Activated CD4-positive, CD25-positive, alpha-beta regulatory T cell treated with anti-CD3 and anti-CD28 coated beads, Interleukin-2, amount 50 U/mL, for 72 hours (primary cell): ENCODE data around the gene RAB40C.

Experiments used
- DNase-seq: peaks from one replicate; pipeline ENCODE4 v3.0.0; 2021

RAB40C gene

GRCh38 chr16:575354-576196 is 14.3 kb upstream of the RAB40C start:
- DNase-seq, result no peak

GRCh38 chr16:576197-576822 is 13.6 kb upstream of the RAB40C start:
- DNase-seq, result no peak

GRCh38 chr16:576823-577201 is 13.1 kb upstream of the RAB40C start:
- no peak for DNase-seq

GRCh38 chr16:577796-578195 is 12.1 kb upstream of the RAB40C start:
- DNase-seq, result no peak

- no peak for DNase-seq
Observed at GRCh38 chr16:578232-578869, 11.5 kb upstream of the RAB40C start.

- peak; percentile 70 for DNase-seq
Observed at GRCh38 chr16:578870-579405, 10.9 kb upstream of the RAB40C start.

- DNase-seq, result no peak
Observed at GRCh38 chr16:580141-580945, 9.5 kb upstream of the RAB40C start.

GRCh38 chr16:580946-581498 is 8.8 kb upstream of the RAB40C start:
- DNase-seq, result no peak

- DNase-seq, result no peak
Observed at GRCh38 chr16:582218-582613, 7.7 kb upstream of the RAB40C start.

- DNase-seq, result no peak
Observed at GRCh38 chr16:582614-583331, 7.1 kb upstream of the RAB40C start.

GRCh38 chr16:583470-583814 is 6.4 kb upstream of the RAB40C start:
- no peak for DNase-seq

GRCh38 chr16:583815-584591 is 5.9 kb upstream of the RAB40C start:
- no peak for DNase-seq

GRCh38 chr16:585351-585750 is 4.5 kb upstream of the RAB40C start:
- no peak for DNase-seq

GRCh38 chr16:586047-586644 is 3.7 kb upstream of the RAB40C start:
- no peak for DNase-seq

GRCh38 chr16:586645-587590 is 2.9 kb upstream of the RAB40C start:
- DNase-seq, result no peak

GRCh38 chr16:588639-588888 is 1.3 kb upstream of the RAB40C start:
- DNase-seq, result no peak

GRCh38 chr16:588889-589657 is 793 bp upstream of the RAB40C start:
- DNase-seq, result peak; percentile 99

GRCh38 chr16:590188-590814 is 435 bp downstream of the RAB40C start:
- no peak for DNase-seq

GRCh38 chr16:590815-591200 is 942 bp downstream of the RAB40C start:
- DNase-seq, result no peak
